Measurements from ENCODE around the gene COASY. TPM values are rescaled to one million over a fixed set of nuclear protein-coding genes. Genes with fewer than 3 reads are reported as not detected.

Gene COASY
- total and polyA plus RNA-seq, 2 experiments from 2014 or later = 60.1 to 72.1 TPM

DNA sequence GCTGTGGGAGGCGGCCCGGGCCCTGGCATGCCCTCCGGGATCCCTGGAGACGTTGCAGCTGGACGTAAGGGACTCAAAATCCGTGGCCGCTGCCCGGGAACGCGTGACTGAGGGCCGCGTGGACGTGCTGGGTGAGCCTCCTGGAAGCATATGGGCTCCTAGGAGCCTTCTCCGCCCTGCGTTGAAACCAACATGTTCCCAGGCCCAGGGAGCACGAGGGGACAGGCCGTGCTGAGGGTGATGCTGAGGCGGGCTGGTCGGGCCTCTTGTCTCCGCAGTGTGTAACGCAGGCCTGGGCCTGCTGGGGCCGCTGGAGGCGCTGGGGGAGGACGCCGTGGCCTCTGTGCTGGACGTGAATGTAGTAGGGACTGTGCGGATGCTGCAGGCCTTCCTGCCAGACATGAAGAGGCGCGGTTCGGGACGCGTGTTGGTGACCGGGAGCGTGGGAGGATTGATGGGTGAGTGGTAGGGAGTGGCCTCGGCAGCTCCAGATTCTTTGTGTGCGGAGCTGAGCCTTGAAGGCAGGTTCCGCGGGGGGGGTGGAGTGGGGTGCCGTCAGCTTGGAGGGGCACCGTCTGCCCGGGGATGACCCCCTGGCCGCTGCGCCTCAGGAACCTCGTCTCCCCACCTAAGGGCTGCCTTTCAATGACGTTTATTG, 8.7 kb upstream of the COASY start:
- peaks cover 10% of the 10 kb centered on the region for H3F3A ChIP-seq (replicated peaks; ENCODE audit: low read depth)
- DNase-seq (ENCODE audit: low spot score) (peak; percentile 66), ATAC-seq (peak; percentile 13)
- peak overlapping the region; percentile 93 for H3K4me3 ChIP-seq
- Mint-ChIP-seq H3K27ac (no peak overlapping the region), H3K4me1 (peaks cover 21% of the 10 kb centered on the region), H3K9me3 (no peaks in the 10 kb centered on the region), H3K4me3 (peak overlapping the region; percentile 87), H3K27me3 (ENCODE audit: insufficient read depth, low read depth, poor library complexity) (peaks cover 20% of the 10 kb centered on the region), H3K36me3 (ENCODE audit: low read depth) (no peaks in the 10 kb centered on the region; the same call in 2 of the 3 replicates)
- 0 out of 2 replicates have a peak, but pooled peaks cover 2% of the 10 kb centered on the region for H3K79me2 ChIP-seq (replicated peaks; ENCODE audit: insufficient read depth)
- H3K27ac ChIP-seq (ENCODE audit: low read depth) = no peak overlapping the region
- H3K27me3 ChIP-seq (ENCODE audit: insufficient read depth) = 0 out of 2 replicates have a peak, but pooled peaks cover 7% of the 10 kb centered on the region
- H3K36me3 ChIP-seq (ENCODE audit: insufficient read depth) = no peaks in the 10 kb centered on the region
- H4K20me1 ChIP-seq (replicated peaks; ENCODE audit: insufficient read depth) = peaks cover 6% of the 10 kb centered on the region; the same call in 1 of the 2 replicates
- peak overlapping the region; percentile 92 for H3K4me2 ChIP-seq
- TF ChIP-seq, protein P1, sequence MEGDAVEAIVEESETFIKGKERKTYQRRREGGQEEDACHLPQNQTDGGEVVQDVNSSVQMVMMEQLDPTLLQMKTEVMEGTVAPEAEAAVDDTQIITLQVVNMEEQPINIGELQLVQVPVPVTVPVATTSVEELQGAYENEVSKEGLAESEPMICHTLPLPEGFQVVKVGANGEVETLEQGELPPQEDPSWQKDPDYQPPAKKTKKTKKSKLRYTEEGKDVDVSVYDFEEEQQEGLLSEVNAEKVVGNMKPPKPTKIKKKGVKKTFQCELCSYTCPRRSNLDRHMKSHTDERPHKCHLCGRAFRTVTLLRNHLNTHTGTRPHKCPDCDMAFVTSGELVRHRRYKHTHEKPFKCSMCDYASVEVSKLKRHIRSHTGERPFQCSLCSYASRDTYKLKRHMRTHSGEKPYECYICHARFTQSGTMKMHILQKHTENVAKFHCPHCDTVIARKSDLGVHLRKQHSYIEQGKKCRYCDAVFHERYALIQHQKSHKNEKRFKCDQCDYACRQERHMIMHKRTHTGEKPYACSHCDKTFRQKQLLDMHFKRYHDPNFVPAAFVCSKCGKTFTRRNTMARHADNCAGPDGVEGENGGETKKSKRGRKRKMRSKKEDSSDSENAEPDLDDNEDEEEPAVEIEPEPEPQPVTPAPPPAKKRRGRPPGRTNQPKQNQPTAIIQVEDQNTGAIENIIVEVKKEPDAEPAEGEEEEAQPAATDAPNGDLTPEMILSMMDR (conservative IDR thresholded peaks at IDR 0.05; ENCODE audit: low read depth in 2 of 2) = peak in 1 of 2 experiments; percentile 26; a peak in 2 of 4 replicates
- TF ChIP-seq JUNB (IDR thresholded peaks at IDR 0.05; ENCODE audit: unreplicated experiment) (no peak), EZH2 (IDR thresholded peaks at IDR 0.05; ENCODE audit: low read depth, unreplicated experiment) (no peak)
- no peaks in the 10 kb centered on the region for H3K9me2 ChIP-seq (ENCODE audit: insufficient read depth)
- no peak overlapping the region for H2AFZ ChIP-seq
- peaks cover 12% of the 10 kb centered on the region for H3K4me1 ChIP-seq (ENCODE audit: insufficient read depth)

DNA sequence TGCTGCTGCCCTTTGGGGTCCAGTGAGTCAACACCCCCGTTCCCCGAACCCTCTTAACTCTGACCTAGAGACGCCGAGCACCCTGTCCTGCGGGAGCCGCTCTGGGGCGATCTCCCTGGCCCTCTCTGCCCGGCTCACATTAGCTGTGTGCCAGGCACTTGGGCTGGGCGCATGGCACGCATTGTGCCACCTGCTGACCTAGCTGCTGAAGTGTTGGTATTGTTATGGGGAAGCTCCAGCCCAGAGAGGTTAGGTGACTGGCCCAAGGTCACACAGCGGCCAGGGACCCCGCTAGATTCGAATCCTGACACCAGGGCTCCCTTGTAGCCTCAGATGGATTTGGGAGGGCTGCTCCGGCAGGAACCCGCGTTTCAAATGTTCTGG, 8.1 kb upstream of the COASY start:
- TF ChIP-seq, protein P2, sequence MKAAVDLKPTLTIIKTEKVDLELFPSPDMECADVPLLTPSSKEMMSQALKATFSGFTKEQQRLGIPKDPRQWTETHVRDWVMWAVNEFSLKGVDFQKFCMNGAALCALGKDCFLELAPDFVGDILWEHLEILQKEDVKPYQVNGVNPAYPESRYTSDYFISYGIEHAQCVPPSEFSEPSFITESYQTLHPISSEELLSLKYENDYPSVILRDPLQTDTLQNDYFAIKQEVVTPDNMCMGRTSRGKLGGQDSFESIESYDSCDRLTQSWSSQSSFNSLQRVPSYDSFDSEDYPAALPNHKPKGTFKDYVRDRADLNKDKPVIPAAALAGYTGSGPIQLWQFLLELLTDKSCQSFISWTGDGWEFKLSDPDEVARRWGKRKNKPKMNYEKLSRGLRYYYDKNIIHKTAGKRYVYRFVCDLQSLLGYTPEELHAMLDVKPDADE (IDR thresholded peaks at IDR 0.05) = no peak
- TF ChIP-seq, protein P1 (conservative IDR thresholded peaks at IDR 0.05; ENCODE audit: low read depth in 2 of 2) = 0 out of 4 replicates have a peak, but pooled peaks of 1 of the 2 experiments have one; percentile 7
- H3K27ac ChIP-seq (ENCODE audit: low read depth) = peak overlapping the region; percentile 32; the same call in 1 of the 2 replicates

More for the DNA sequence above, 8.1 kb upstream of the COASY start:
- Histone ChIP-seq H2AFZ (0 out of 2 replicates have a peak overlapping the region, but pooled peaks have one; percentile 52), H3F3A (replicated peaks; ENCODE audit: low read depth) (peaks cover 5% of the 10 kb centered on the region), H3K79me2 (replicated peaks; ENCODE audit: insufficient read depth) (0 out of 2 replicates have a peak, but pooled peaks cover 2% of the 10 kb centered on the region), H3K4me3 (peak overlapping the region; percentile 93), H3K27me3 (ENCODE audit: insufficient read depth) (0 out of 2 replicates have a peak, but pooled peaks cover 6% of the 10 kb centered on the region), H3K36me3 (ENCODE audit: insufficient read depth) (no peaks in the 10 kb centered on the region), H3K4me1 (ENCODE audit: insufficient read depth) (peaks cover 10% of the 10 kb centered on the region), H3K9me2 (ENCODE audit: insufficient read depth) (no peaks in the 10 kb centered on the region), H3K4me2 (peak overlapping the region; percentile 92), H4K20me1 (replicated peaks; ENCODE audit: insufficient read depth) (peaks cover 6% of the 10 kb centered on the region; the same call in 1 of the 2 replicates)
- Mint-ChIP-seq H3K9me3 (no peaks in the 10 kb centered on the region), H3K4me3 (peak overlapping the region; percentile 87), H3K27ac (no peak overlapping the region), H3K4me1 (peaks cover 19% of the 10 kb centered on the region), H3K27me3 (ENCODE audit: insufficient read depth, low read depth, poor library complexity) (peaks cover 20% of the 10 kb centered on the region), H3K36me3 (ENCODE audit: low read depth) (no peaks in the 10 kb centered on the region; the same call in 2 of the 3 replicates)
- ATAC-seq (no peak), DNase-seq (ENCODE audit: low spot score) (no peak)

Measured in GM23338 (cell line).